Osteoblast (primary cell): ENCODE measurements around the gene PPP1R15A. TPM values are rescaled to one million over a fixed set of nuclear protein-coding genes. Genes with fewer than 3 reads are reported as not detected.
"Not testable (repeated sequence)": the region's sequence is repeated elsewhere in the genome, so short reads cannot be mapped to it uniquely, and the experiment has no call there.

Source experiments
- DNase-seq: peaks from one replicate; pipeline ENCODE4 v3.0.0; 2011; ENCODE audit warnings: low spot score, mixed read lengths; ENCODE audit not compliant: insufficient read length; ENCODE audit errors: missing footprints
- H2AFZ ChIP-seq: 2 replicates; pipeline ENCODE4 v1.6.0; 2011; ENCODE audit warnings: mild to moderate bottlenecking, low read length
- H3K27ac ChIP-seq: 2 replicates; pipeline ENCODE4 v1.5.1; 2011; ENCODE audit warnings: mild to moderate bottlenecking, low read depth, low read length, moderate library complexity
- H3K27me3 ChIP-seq: 2 replicates; pipeline ENCODE4 v1.6.0; 2012; ENCODE audit warnings: mild to moderate bottlenecking, control low read depth, inconsistent platforms, low read length, moderate library complexity; ENCODE audit not compliant: insufficient read depth
- H3K36me3 ChIP-seq: 2 replicates; pipeline ENCODE4 v1.5.1; 2011; ENCODE audit warnings: mild to moderate bottlenecking, low read length, control low read depth, moderate library complexity; ENCODE audit not compliant: insufficient read depth
- H3K4me1 ChIP-seq: 2 replicates; pipeline ENCODE4 v1.5.1; 2011; ENCODE audit warnings: mild to moderate bottlenecking, low read length, control low read depth, moderate library complexity; ENCODE audit not compliant: insufficient read depth
- H3K4me2 ChIP-seq: 2 replicates; pipeline ENCODE4 v1.6.0; 2011; ENCODE audit warnings: mild to moderate bottlenecking, low read length; ENCODE audit not compliant: insufficient read depth
- H3K4me3 ChIP-seq: fragments of 200-600 bp; sonication (generic); 3 replicates; pipeline ENCODE4 v1.5.1; 2012; ENCODE audit warnings: mild to moderate bottlenecking, low read length, inconsistent platforms; ENCODE audit not compliant: insufficient read depth
- H3K79me2 ChIP-seq: 2 replicates; pipeline ENCODE4 v1.6.0; 2012; ENCODE audit warnings: mild to moderate bottlenecking, low read length, control low read depth, inconsistent platforms; ENCODE audit not compliant: insufficient read depth
- H3K9me3 ChIP-seq: 2 replicates; pipeline ENCODE4 v1.5.1; 2011; ENCODE audit warnings: low read depth, low read length, control low read depth
- H4K20me1 ChIP-seq: 2 replicates; pipeline ENCODE4 v1.6.0; 2012; ENCODE audit warnings: mild to moderate bottlenecking, low read length, control low read depth; ENCODE audit not compliant: insufficient read depth
- CTCF ChIP-seq: IDR thresholded peaks from 2 replicates; pipeline ENCODE4 v1.5.1; 2011; ENCODE audit warnings: mild to moderate bottlenecking, low read depth, low read length, moderate library complexity; ENCODE audit errors: extremely low read depth
- total RNA-seq: library from RNA; depleted of rRNA; stranded (reverse); fragments of >200 nt; gene quantifications from 2 replicates; pipeline ENCODE4 v1.2.3, GENCODE V29; 2012

PPP1R15A gene
- total RNA-seq, 1 donor: 84.0 TPM

- H3K4me3 ChIP-seq: no peak overlapping the region
- no peak for TF ChIP-seq CTCF
- no peaks in the 10 kb centered on the region for H3K4me1 ChIP-seq
- no peaks in the 10 kb centered on the region for H3K9me3 ChIP-seq
- no peak for DNase-seq
- H3K4me2 ChIP-seq: no peak overlapping the region
- H4K20me1 ChIP-seq: no peaks in the 10 kb centered on the region
- no peak overlapping the region for H3K27ac ChIP-seq
- H3K36me3 ChIP-seq: peaks cover 59% of the 10 kb centered on the region
- H2AFZ ChIP-seq: no peak overlapping the region
- H3K79me2 ChIP-seq: no peaks in the 10 kb centered on the region
- H3K27me3 ChIP-seq: no peaks in the 10 kb centered on the region
Measured at GRCh38 chr19:48918071-48918470, 45.9 kb downstream of the PPP1R15A start.

- Histone ChIP-seq H3K4me2 (no peak overlapping the region), H3K4me1 (no peaks in the 10 kb centered on the region), H3K79me2 (no peaks in the 10 kb centered on the region), H3K4me3 (no peak overlapping the region), H2AFZ (no peak overlapping the region), H3K27ac (no peak overlapping the region), H3K36me3 (peaks cover 54% of the 10 kb centered on the region), H4K20me1 (no peaks in the 10 kb centered on the region), H3K9me3 (no peaks in the 10 kb centered on the region), H3K27me3 (no peaks in the 10 kb centered on the region)
- DNase-seq: peak; percentile 80
- TF ChIP-seq CTCF: no peak
Measured at GRCh38 chr19:48918801-48919247, 46.6 kb downstream of the PPP1R15A start.

- H3K79me2 ChIP-seq, H3K4me2 ChIP-seq, H3K4me1 ChIP-seq, H3K27me3 ChIP-seq, H2AFZ ChIP-seq, DNase-seq, H3K4me3 ChIP-seq, H4K20me1 ChIP-seq, H3K9me3 ChIP-seq, H3K27ac ChIP-seq: not testable (repeated sequence)
- peaks cover 52% of the 10 kb centered on the region for H3K36me3 ChIP-seq
Measured at GRCh38 chr19:48919271-48919670, 47.0 kb downstream of the PPP1R15A start.

GRCh38 chr19:48920949-48921348, 48.7 kb downstream of the PPP1R15A start:
- no peak overlapping the region for H3K4me3 ChIP-seq
- H3K9me3 ChIP-seq: no peaks in the 10 kb centered on the region
- H3K79me2 ChIP-seq: no peaks in the 10 kb centered on the region
- H3K27ac ChIP-seq: no peak overlapping the region
- H3K4me1 ChIP-seq: peaks cover 13% of the 10 kb centered on the region
- H3K4me2 ChIP-seq: no peak overlapping the region
- H2AFZ ChIP-seq: no peak overlapping the region
- DNase-seq: no peak
- TF ChIP-seq CTCF: no peak
- H4K20me1 ChIP-seq: no peaks in the 10 kb centered on the region
- no peaks in the 10 kb centered on the region for H3K27me3 ChIP-seq
- peaks cover 38% of the 10 kb centered on the region for H3K36me3 ChIP-seq
